HG02870 (cell line): ENCODE results near the gene INHBC.
A peak's percentile ranks its signal among the peaks of the same experiment; 100 is the strongest.

ENCODE experiments used
- ATAC-seq: cut with Tn5 transposase; IDR thresholded peaks from one replicate; pipeline ENCODE4 v1.9.1; 2021; ENCODE audit warnings: mild to moderate bottlenecking, moderate library complexity; ENCODE audit not compliant: unreplicated experiment

Gene INHBC

DNA sequence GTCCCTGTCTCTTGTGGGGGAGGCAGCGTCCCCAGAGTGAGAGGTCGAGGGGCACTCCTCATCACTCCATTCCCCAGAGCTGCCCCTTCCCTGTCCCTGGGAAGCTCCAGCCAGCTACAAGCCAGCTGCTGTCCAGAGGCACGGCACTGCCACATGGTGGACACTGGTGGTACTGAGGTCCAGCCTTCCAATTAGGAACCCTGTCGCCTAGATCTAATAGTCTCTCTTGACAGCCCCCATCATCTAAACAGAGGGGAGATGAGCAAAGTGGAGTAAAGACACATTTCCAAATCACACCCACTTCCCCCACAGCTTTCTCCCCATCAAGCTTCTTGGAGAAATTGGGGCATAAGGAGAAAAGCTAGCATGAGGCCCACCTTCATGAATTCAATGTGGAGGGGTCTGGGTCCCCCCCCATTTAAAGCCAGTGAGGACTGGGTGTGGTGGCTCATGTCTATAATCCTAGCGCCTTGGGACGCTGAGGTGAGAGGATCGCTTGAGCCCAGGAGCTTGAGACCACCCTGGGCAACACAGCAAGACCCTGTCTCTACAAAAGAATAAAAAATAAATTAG is 18.4 kb downstream of the INHBC start:
- no peak for ATAC-seq

DNA sequence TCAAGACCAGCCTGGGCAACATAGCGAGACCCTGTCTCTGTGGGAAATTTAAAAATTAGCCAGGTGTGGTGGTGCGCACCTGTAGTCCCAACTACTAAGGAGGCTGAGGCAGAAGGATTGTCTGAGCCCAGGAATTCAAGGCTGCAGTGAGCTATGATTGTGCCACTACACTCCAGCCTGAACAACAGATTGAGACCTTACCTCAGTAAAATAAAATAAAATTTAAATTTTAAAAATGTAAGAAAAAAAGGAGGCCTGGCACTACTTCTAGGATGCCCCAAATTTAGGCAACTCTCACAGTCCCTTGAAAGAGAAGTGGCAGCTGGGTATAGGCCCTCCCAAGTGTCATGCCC is 19.6 kb downstream of the INHBC start:
- ATAC-seq: no peak

DNA sequence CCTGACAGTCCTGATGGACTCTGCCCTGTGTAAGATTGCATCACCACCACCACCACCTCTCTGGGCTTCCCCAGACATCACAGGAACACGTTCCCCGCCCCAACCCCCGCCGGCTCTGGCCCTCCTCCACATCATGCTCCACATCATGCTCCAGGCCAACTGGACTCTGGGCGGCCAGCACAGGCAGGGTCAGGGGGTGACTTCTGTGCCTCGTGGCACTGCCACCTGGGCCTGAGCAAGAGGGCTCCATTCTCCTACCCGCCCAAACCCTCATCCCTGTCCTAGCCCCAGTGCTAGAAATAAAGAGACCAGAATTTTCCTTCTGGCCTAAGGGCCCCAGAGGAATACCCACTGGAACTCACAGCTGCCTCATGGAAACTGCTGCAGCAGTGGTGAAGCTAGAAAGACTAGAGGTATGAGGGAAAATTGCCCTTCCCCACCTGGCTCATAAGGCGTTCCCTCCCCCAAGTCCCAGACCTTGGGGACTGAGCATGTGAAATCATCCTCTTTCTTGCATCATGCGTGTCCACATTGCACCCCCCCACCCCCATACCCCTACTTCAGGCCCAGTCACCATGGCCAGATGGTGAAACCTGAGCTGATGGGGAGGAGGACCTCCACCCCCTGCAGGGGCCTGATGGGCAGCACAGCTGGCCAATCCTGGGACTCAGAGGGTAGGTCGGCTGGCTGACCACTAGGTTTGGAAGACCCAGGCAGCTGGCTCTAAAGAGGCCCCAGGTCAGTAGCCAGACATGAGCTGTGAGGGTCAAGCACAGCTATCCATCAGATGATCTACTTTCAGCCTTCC is 20.2 kb downstream of the INHBC start, which contains the start of gene INHBE:
INHBE (plus strand) TSS at position 742 of the 808 bp plus-strand sequence. CDS start 230 bp downstream, outside the sequence.
- no peak for ATAC-seq

GRCh38 chr12:57455374-57456144 is 21.0 kb downstream of the INHBC start:
- no peak for ATAC-seq

GRCh38 chr12:57456145-57456700 is 21.6 kb downstream of the INHBC start:
- ATAC-seq: no peak

DNA sequence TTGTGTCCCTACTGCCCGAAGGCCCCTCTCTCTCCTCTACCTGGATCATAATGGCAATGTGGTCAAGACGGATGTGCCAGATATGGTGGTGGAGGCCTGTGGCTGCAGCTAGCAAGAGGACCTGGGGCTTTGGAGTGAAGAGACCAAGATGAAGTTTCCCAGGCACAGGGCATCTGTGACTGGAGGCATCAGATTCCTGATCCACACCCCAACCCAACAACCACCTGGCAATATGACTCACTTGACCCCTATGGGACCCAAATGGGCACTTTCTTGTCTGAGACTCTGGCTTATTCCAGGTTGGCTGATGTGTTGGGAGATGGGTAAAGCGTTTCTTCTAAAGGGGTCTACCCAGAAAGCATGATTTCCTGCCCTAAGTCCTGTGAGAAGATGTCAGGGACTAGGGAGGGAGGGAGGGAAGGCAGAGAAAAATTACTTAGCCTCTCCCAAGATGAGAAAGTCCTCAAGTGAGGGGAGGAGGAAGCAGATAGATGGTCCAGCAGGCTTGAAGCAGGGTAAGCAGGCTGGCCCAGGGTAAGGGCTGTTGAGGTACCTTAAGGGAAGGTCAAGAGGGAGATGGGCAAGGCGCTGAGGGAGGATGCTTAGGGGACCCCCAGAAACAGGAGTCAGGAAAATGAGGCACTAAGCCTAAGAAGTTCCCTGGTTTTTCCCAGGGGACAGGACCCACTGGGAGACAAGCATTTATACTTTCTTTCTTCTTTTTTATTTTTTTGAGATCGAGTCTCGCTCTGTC is 22.3 kb downstream of the INHBC start:
- ATAC-seq: no peak

DNA sequence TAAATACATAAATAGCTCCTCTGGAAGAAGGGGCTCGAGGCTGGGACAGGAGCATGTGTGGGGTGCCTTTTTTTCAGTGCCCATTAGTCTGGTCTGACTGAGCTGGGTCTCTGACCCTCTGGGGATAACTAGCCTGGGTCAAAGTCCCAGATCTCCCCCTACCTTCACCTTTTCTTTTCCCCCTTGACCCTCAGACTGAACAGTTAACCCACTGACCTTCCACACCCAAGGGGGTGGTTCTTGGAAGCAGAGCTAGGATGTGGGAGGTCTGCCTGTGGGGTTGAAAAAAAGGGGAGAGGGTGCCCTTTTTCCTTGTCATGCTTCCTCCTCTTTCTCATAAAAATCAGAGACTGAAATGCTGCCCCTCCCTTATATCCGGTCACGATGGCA is 24.1 kb downstream of the INHBC start:
- no peak for ATAC-seq

DNA sequence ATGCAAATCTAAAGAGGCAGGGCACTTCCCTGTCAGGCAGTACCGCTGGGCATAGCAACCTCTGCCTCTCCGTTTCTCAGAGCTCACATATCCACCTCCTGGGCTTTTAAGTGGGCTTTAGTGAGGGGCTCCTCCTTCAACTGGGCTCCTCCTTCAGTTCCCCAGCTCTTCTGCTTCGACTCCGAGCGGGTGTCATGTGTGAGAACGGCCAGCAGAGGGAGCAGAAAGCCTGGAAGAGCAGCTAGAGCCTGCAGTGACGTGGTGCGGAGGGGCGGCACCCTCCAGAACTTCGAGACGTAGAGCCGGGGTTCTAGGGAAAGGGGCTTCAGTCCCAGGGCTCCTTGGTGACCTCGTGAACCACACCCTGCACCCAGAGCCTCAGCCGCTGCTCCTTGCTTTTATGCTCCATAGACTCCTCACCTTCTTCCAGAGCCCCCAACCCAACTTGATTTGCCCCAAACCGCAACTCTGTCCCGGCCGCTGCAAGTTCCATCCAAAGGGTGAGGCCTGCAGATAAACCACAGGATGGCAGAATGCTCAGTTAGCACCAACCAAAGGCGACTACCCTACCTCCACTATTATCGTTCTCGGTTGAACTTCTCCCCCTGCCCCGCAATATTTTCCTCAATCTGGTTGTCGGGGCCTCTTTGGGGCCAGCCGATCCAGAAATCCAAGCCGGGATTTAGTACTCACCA is 24.6 kb downstream of the INHBC start:
- peak; percentile 49 for ATAC-seq

DNA sequence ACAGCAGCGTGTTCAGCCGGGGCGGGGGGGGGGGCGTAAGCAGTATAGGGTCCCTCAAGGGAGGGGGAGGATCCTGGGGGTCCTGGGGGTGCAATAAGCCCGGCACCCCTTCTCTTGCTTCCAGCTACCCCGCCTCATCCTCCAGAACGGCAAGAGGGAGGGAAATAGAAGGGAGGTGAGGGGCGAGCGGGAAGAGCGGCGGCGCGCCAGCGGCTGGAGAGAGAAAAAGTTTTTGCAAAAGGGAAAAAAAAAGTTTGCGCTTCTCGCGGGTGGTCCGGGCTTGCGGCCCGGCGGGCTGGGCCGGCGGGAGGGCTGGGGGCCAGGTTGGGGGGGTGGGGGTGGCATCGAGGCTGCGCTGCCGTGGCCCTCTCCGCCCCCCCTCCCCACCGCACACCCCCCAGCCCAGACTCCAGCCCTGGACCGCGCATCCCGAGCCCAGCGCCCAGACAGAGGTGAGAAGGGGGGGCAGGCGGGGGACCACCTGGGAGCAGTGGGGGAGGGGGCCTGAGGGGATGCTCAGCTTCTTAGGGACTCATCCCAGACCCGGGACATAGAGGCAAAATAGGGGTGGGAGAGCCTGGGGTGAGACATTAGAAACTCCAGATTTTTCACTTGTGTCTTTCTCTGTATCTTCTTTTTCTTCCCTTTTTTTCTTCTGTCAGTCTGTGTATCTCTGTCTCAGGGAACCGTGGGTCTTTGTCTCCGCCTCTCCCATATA is 25.3 kb downstream of the INHBC start, which contains the start of gene GLI1:
GLI1 (plus strand) TSS at position 36 of the 718 bp plus-strand sequence. CDS start 3,907 bp downstream, outside the sequence.
- ATAC-seq: no peak

- ATAC-seq: no peak
Observed at GRCh38 chr12:57460468-57460784, 25.8 kb downstream of the INHBC start.

DNA sequence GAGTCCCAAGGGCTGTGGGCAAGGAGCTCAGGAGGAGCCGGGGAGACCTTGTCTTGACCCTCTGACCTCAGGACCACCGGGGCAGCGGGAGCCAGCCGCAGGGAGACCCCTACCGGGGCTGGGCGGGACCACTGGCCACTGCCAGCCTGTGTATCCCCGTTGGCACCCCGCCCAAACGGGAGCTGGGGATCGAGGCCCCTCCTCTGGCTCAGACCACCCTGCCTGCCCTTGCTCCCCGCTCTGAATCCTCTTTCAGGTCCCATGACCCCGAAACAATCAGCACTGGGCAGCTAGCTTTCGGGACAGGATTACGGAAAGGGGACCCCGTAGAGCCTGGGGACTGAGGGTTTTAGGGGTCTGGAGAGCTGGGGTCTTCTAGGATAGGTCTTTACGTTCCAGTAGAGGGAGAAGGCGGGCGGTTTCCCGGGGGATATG is 26.3 kb downstream of the INHBC start:
- no peak for ATAC-seq

- ATAC-seq: no peak
Observed at GRCh38 chr12:57461276-57461916, 26.8 kb downstream of the INHBC start.

DNA sequence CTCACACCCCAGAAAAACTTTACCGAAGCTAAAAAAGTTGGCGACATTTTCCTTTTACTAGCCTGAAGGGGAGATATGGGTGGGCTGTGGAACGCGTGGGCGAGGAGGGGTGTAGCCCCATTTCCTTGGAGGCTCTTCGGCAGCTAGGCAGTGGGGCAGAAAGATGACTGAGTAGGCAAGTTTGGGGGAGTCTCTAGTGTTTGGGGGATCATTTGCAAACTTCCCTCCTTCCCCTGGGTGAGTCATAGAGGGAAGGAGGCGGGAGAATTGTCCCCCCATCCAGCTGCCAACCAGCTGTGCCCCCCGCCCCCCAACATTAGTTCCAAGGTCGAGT is 27.3 kb downstream of the INHBC start:
- no peak for ATAC-seq

DNA sequence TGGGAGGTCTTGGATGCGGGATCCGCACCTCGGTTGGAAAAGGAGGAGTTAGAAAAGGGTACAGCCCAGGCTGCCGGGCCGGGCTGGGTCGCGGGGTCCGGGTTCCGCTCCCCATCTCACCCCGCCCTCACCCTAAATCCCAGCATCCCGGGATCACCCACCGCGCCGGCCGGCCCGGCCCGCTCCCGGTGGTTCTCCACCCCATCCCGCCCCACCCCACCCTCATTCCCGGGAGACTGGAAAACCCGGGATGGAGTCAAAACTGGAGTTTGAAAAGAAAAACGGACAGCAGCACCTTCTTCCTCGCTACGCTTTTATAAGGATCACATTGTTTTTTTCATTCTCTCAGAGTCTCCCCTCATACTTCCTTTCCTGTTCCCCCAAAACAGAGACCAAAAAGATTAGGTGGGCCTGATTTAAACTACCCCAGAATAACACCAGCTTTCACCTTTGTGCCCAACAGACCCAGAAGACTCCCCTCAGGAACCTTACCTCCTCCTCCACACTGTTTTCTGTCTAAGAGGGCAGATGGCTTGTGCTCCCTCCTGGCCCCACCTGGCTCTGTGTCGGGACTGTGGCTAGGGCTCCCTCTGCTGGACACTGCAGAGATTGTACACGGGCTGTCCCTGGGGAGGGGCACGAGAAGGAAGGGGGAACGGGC is 27.8 kb downstream of the INHBC start:
- peak; percentile 67 for ATAC-seq

GRCh38 chr12:57462912-57463253 is 28.3 kb downstream of the INHBC start:
- ATAC-seq: no peak

DNA sequence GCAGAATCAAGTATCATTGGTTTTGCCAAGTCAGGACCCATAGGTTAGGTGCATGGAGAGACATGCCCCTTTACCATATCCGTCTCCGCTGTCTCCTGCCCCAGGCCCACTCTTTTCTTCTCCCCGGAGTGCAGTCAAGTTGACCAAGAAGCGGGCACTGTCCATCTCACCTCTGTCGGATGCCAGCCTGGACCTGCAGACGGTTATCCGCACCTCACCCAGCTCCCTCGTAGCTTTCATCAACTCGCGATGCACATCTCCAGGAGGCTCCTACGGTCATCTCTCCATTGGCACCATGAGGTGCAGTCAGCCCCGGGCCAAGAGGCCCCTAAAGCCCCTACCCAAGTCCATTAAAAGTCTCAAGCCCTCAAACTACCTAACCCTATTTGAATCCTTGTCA is 30.0 kb downstream of the INHBC start:
- ATAC-seq: no peak

DNA sequence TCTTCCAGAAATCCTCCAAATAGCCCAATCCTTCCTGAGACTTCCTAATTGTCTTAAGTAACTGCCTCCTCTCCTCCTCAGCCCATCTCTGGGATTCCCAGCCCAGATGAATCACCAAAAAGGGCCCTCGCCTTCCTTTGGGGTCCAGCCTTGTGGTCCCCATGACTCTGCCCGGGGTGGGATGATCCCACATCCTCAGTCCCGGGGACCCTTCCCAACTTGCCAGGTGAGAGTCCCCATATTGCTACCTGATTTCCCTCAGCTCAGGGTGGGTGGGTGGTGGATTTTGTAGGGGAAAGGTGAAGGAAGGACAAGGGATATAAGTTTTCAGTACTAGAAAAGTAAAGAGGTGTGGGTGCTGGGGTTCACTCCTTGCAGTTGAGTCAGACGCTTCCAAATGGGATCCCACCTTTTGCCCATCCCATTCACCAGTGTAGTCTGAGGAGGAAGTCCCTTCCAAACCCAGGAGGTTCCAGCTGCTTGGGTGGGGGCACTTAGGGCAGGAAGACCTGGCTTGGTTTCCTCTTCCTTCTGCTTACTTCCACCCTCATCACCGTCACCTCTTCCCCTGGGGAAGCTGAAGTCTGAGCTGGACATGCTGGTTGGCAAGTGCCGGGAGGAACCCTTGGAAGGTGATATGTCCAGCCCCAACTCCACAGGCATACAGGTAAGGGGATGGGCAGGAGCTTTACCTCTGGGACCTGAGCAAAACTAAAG is 30.6 kb downstream of the INHBC start:
- no peak for ATAC-seq
